Left ventricle myocardium superior (tissue), 1 donor: Measurements from ENCODE around the gene POTED. TPM values are rescaled to one million over a fixed set of nuclear protein-coding genes. Genes with fewer than 3 reads are reported as not detected.
"Not testable (repeated sequence)": the region's sequence is repeated elsewhere in the genome, so short reads cannot be mapped to it uniquely, and the experiment has no call there.

Source experiments
- ATAC-seq: fragments of 200-7000 bp; cut with Tn5 transposase; one replicate; pipeline ENCODE4 v1.9.1; 2020; ENCODE audit warnings: mild to moderate bottlenecking, moderate library complexity
- DNase-seq: peaks from one replicate; pipeline ENCODE4 v3.0.0-alpha.2; 2020
- intact Hi-C: fragments of 100-400 bp; cut with micrococcal nuclease; formaldehyde crosslinking; loops from one replicate; pipeline ENCODE4 v1.11.0; 2022
- long read RNA-seq: library from polyadenylated mRNA; unstranded; transcript quantifications from one replicate; pipeline ENCODE4 v2.0.0, GENCODE V29; 2021
- microRNA-seq: library from miRNA; unstranded; fragments of <30 nt; microRNA quantifications from one replicate; pipeline ENCODE4 v1.2.0, GENCODE V29; 2020; ENCODE audit warnings: borderline number of aligned reads
- total RNA-seq: library from RNA; stranded (reverse); fragmentation: NEBNext Ultra II Directional; extraction: Animal tissue kit (Norgen Biotek cat#: 25700); gene quantifications from one replicate; pipeline ENCODE4 v1.2.1, GENCODE V29; 2021
- donor health status: DM: no; HTN: yes; CAD: no; lungs with severe emphysema.

POTED gene
- not detected for total RNA-seq
- long read RNA-seq = 0 reads

DNA sequence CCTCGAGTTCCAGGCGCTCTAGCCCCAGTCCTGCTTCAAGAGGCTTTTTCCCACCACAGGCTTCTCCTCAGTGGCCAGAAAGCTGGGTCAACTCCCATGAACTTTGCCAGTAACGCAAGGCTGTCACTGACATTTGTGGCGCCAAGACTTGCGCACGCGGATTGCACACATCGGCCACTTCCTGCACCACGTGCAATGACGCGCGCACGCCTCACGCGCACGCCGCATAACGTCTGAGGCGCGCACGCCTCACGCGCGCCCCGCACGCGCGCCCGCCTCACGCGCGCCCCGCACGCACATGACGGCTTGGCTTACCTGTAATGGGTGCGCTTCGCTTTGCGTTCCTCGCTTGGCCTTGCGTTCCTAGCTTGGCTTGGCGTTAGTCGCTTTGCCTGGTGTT is at the start of gene POTED:
POTED (plus strand) TSS at position 301 of the 400 bp plus-strand sequence. CDS start 452 bp downstream, outside the sequence.
- intact Hi-C loops, DNase-seq, ATAC-seq: not testable (repeated sequence)

DNA sequence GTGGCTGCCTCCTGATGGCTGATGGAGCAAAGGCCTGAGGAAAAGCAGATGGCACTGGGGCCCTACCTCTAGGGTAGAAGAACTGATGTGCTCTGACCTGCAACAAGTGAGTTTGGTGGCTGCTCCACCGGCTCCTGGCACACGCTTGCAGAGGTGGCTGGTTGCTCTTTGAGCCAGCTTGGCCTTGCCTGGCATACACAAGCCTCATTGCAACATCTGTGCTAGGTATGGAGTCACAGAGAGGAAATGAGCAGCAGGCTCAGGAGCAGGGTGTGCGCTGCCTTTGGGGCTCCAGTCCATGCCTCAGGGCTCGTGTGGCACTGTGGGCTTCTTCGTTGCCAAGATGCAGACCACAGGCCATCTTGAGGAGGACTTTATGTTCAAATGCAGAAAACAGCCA is 40.5 kb downstream of the POTED start:
- ATAC-seq, intact Hi-C loops, DNase-seq: not testable (repeated sequence)

DNA sequence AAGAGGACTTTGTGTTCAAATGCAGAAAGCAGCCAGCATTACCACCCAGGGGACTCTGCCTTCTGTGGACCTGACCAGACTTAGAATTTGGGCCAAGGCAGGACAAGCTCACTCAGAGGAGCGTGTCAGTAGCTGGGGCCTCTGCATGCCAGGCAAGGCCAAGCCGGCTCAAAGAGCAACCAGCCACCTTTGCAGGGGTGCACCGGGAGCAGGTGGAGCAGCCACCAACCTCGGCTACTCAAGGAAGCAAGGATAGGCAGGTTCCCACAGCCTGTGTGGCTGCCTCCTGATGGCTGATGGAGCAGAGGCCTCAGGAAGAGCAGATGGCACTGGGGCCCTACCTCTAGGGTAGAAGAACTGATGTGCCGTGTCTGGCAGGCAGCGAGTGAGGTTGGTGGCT is 42.2 kb downstream of the POTED start:
- ATAC-seq, DNase-seq, intact Hi-C loops: not testable (repeated sequence)

Small RNA genes within 50 kb of the gene (microRNA-seq; reads per million reads assigned to microRNA genes)
- not detected for gene MIR3118-1
